ENCODE results near the gene ST6GALNAC3. TPM values are rescaled to one million over a fixed set of nuclear protein-coding genes. Genes with fewer than 3 reads are reported as not detected.

The ST6GALNAC3 gene
- polyA plus RNA-seq, 2 of the 4 experiments (the other 2 are of a cell fraction) = 1.1 to 1.2 TPM

DNA sequence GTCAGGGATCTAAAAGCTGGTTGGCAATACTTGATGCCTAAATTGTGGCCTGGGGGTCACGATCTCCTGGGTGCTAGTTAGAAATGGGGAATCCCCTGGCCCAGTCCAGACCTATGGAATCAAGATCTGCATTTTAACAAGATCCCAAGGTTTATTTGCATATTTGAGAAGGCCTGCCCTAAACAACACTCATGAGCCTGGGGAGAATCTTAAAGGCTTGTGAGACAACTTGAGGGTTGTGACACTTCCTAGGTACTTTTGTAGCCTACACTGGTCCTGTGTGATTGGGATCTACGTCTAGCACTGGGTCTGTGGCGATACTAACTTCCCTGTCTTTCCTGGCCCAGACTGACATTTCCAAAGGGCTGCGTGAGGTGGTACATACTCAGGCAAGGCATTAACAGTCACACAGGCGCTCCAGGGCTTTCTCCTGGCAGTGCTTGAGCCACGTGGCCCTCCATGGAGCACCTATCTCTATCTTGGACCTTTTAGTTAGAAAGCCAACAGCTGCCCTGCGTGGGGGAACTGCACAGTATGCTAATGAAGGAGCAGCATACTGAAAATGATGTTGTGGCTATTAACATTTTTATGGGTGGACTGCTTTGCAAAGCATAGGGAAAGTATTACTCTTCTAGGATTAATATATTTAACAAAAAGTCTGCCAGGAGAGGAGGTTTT lies 263.1 kb downstream of the ST6GALNAC3 start:
- H3K9me3 ChIP-seq = no peaks in the 10 kb centered on the region
- no peak for FAIRE-seq
- H3K27ac ChIP-seq = no peak overlapping the region
- no peak overlapping the region for H3K4me3 ChIP-seq
- no peak for TF ChIP-seq CHD2 (IDR thresholded peaks at IDR 0.05; ENCODE audit: low read length, partially characterized antibody)
- TF ChIP-seq CTCF (IDR thresholded peaks at IDR 0.05) = no peak
- no peak for TF ChIP-seq POLR2A (IDR thresholded peaks at IDR 0.05; ENCODE audit: low read length)
- TF ChIP-seq RFX5 (IDR thresholded peaks at IDR 0.05) = no peak
- no peak for TF ChIP-seq HOXA7 (CRISPR knock-in tag; IDR thresholded peaks at IDR 0.05)
- no peak for TF ChIP-seq JUNB (IDR thresholded peaks at IDR 0.05)
- TF ChIP-seq NFE2L2 (conservative IDR thresholded peaks at IDR 0.05; ENCODE audit: low read length) = no peak
- no peak for TF ChIP-seq TFCP2L1 (CRISPR knock-in tag; IDR thresholded peaks at IDR 0.05)
- no peak for TF ChIP-seq EP300 (IDR thresholded peaks at IDR 0.05)
- TF ChIP-seq SMC3 (IDR thresholded peaks at IDR 0.05) = no peak
- TF ChIP-seq KDM1A (IDR thresholded peaks at IDR 0.05; ENCODE audit: low read depth) = no peak
- TF ChIP-seq, protein P1, sequence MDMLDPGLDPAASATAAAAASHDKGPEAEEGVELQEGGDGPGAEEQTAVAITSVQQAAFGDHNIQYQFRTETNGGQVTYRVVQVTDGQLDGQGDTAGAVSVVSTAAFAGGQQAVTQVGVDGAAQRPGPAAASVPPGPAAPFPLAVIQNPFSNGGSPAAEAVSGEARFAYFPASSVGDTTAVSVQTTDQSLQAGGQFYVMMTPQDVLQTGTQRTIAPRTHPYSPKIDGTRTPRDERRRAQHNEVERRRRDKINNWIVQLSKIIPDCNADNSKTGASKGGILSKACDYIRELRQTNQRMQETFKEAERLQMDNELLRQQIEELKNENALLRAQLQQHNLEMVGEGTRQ (IDR thresholded peaks at IDR 0.05) = no peak
- no peak for TF ChIP-seq ESRRA (IDR thresholded peaks at IDR 0.05; ENCODE audit: borderline replicate concordance, low read length)
- no peak for TF ChIP-seq REST (IDR thresholded peaks at IDR 0.05)
- TF ChIP-seq BHLHE40 (IDR thresholded peaks at IDR 0.05; ENCODE audit: low read depth, low read length) = no peak
- no peak for TF ChIP-seq PBX3 (IDR thresholded peaks at IDR 0.05)
- no peak for TF ChIP-seq FOSB (CRISPR knock-in tag; IDR thresholded peaks at IDR 0.05)
- TF ChIP-seq RAD21 (conservative IDR thresholded peaks at IDR 0.05 in 1 of 2, IDR thresholded peaks at IDR 0.05 in 1 of 2) = no peak
- TF ChIP-seq KDM5A (IDR thresholded peaks at IDR 0.05) = no peak
- WGBS (ENCODE audit: missing lambda C conversion rate) = 9% methylated on average over 5 of the region's 7 CpGs
- ATAC-seq = no peak
- no peak overlapping the region for H3K4me2 ChIP-seq
- H3K4me1 ChIP-seq = no peaks in the 10 kb centered on the region
- DNase-seq (ENCODE audit: low read depth in 1 of 2, low spot score in 1 of 2) = no peak
- ChIA-PET POLR2A (no interaction called here), CTCF (no interaction called here)

GRCh38 chr1:76340056-76340455 lies 265.5 kb downstream of the ST6GALNAC3 start:
- no peak for ATAC-seq

More at GRCh38 chr1:76340056-76340455, 265.5 kb downstream of the ST6GALNAC3 start:
- Histone ChIP-seq H3K4me3 (no peak overlapping the region), H3K9me3 (no peaks in the 10 kb centered on the region), H3K27ac (no peak overlapping the region), H3K4me2 (no peak overlapping the region), H3K4me1 (no peaks in the 10 kb centered on the region)
- ChIA-PET CTCF (no interaction called here), POLR2A (no interaction called here)
- no peak for DNase-seq (ENCODE audit: low read depth in 1 of 2, low spot score in 1 of 2)
- TF ChIP-seq ZNF302 (CRISPR knock-in tag; IDR thresholded peaks at IDR 0.05) (no peak), POLR2AphosphoS2 (conservative IDR thresholded peaks at IDR 0.05; ENCODE audit: low read length) (no peak), MAFK (IDR thresholded peaks at IDR 0.05; ENCODE audit: partially characterized antibody) (no peak), TFCP2L1 (CRISPR knock-in tag; IDR thresholded peaks at IDR 0.05) (no peak), EHMT2 (IDR thresholded peaks at IDR 0.05; ENCODE audit: low read depth) (no peak), PBX3 (IDR thresholded peaks at IDR 0.05) (no peak), HOXB5 (CRISPR knock-in tag; IDR thresholded peaks at IDR 0.05) (no peak), CEBPB (IDR thresholded peaks at IDR 0.05) (no peak), HMGXB4 (CRISPR knock-in tag; IDR thresholded peaks at IDR 0.05; ENCODE audit: borderline replicate concordance) (no peak), HES2 (IDR thresholded peaks at IDR 0.05) (no peak), BHLHE40 (IDR thresholded peaks at IDR 0.05; ENCODE audit: low read depth, low read length) (no peak), MAX (IDR thresholded peaks at IDR 0.05) (no peak)
- WGBS (ENCODE audit: missing lambda C conversion rate) = 3% methylated on average over 2 of the region's 2 CpGs
- no peak for FAIRE-seq

All from A549 (cell line).